BE2C (cell line): ENCODE results near the gene GSTM5.
"Not testable (repeated sequence)": the region's sequence is repeated elsewhere in the genome, so short reads cannot be mapped to it uniquely, and the experiment has no call there.

Source experiments
- DNase-seq: peaks from one replicate; pipeline ENCODE4 v3.0.0-alpha.2; 2020
- H3K27me3 ChIP-seq: fragments of 250-450 bp; sonication (Bioruptor Pico); 2 replicates; pipeline ENCODE4 v1.5.1; 2020; ENCODE audit warnings: mild to moderate bottlenecking
- H3K36me3 ChIP-seq: fragments of 250-450 bp; sonication (Bioruptor Pico); 2 replicates; pipeline ENCODE4 v1.5.1; 2020; ENCODE audit warnings: mild to moderate bottlenecking
- H3K4me1 ChIP-seq: fragments of 250-450 bp; sonication (Bioruptor Pico); 2 replicates; pipeline ENCODE4 v1.5.1; 2020
- H3K4me3 ChIP-seq: 2 replicates; pipeline ENCODE4 v1.5.1; 2011; ENCODE audit warnings: low read depth, low read length
- H3K9me3 ChIP-seq: fragments of 250-450 bp; sonication (Bioruptor Pico); 2 replicates; pipeline ENCODE4 v1.5.1; 2020
- TF ChIP-seq, protein P1 (sequence below): IDR thresholded peaks from 2 replicates; pipeline ENCODE4 v1.5.1; 2012; ENCODE audit warnings: mild to moderate bottlenecking, low read depth, low read length

The GSTM5 gene

DNA sequence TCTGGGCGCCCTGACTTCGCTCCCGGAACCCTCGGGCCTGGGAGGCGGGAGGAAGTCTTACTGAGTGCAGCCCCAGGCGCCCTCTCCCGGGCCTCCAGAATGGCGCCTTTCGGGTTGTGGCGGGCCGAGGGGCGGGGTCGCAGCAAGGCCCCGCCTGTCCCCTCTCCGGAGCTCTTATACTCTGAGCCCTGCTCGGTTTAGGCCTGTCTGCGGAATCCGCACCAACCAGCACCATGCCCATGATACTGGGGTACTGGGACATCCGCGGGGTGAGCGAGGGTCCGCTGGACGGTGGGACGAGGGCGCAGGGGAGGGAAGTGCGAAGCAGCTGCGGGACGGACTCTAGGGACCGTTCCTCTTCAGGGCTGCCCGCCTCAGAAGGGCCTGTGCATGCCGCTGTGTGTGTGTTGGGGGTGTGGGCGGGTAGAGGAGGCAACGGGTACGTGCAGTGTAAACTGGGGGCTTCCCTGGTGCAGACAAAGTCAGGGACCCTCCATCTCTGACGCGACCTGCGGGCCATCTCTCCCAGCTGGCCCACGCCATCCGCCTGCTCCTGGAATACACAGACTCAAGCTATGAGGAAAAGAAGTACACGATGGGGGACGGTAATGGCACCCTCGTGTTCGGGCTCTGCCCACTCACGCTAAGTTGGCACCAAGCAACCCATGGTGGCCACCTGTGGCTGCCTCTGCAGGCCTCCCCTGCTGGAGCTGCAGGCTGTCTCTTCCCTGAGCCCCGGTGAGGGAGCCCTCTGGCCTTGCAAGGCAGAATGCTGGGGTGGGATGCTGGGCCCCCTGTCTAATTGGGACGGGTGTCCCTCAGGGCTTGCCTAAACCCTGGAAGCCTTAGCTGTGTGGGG lies 24.2 kb upstream of the GSTM5 start, which contains the start of gene GSTM1:
Gene GSTM1, plus strand, starts transcription at position 177 of the 859 bp plus-strand sequence. Its CDS starts 57 bp downstream, at position 234.
- H3K9me3 ChIP-seq, result no peaks in the 10 kb centered on the region
- H3K4me3 ChIP-seq, result no peak within 1 kb of the TSS
- TF ChIP-seq, protein P1, sequence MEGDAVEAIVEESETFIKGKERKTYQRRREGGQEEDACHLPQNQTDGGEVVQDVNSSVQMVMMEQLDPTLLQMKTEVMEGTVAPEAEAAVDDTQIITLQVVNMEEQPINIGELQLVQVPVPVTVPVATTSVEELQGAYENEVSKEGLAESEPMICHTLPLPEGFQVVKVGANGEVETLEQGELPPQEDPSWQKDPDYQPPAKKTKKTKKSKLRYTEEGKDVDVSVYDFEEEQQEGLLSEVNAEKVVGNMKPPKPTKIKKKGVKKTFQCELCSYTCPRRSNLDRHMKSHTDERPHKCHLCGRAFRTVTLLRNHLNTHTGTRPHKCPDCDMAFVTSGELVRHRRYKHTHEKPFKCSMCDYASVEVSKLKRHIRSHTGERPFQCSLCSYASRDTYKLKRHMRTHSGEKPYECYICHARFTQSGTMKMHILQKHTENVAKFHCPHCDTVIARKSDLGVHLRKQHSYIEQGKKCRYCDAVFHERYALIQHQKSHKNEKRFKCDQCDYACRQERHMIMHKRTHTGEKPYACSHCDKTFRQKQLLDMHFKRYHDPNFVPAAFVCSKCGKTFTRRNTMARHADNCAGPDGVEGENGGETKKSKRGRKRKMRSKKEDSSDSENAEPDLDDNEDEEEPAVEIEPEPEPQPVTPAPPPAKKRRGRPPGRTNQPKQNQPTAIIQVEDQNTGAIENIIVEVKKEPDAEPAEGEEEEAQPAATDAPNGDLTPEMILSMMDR, result no peak
- DNase-seq, result no peak
- no peaks in the 10 kb centered on the region for H3K36me3 ChIP-seq
- H3K27me3 ChIP-seq, result no peaks in the 10 kb centered on the region
- no peaks in the 10 kb centered on the region for H3K4me1 ChIP-seq

- Histone ChIP-seq H3K9me3 (no peaks in the 10 kb centered on the region), H3K4me3 (no peak overlapping the region), H3K36me3 (no peaks in the 10 kb centered on the region), H3K27me3 (no peaks in the 10 kb centered on the region), H3K4me1 (no peaks in the 10 kb centered on the region)
- no peak for DNase-seq
- TF ChIP-seq, protein P1, result no peak
Measured at GRCh38 chr1:109689844-109690405, 22.1 kb upstream of the GSTM5 start.

DNA sequence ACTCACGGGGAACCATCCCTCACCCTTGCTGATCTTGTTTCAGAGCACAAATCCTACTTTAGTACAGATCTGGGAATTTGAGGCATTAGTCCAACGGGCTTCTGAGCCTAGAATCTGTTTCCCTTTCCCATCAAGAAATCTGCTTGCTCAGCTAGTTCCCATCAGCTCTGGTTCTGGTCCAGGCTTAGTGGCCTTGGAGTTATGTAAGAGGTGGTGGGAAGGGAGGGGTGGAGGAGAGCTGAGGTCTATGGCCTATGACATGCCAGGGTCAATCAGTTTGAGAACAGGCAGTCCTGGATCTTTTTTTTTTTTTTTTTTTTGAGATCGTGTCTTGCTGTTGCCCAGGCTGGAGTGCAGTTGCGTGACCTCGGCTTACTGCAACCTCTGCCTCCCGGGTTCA lies 20.3 kb upstream of the GSTM5 start:
- no peaks in the 10 kb centered on the region for H3K9me3 ChIP-seq
- TF ChIP-seq, protein P1, result no peak
- no peaks in the 10 kb centered on the region for H3K27me3 ChIP-seq
- no peak overlapping the region for H3K4me3 ChIP-seq
- no peaks in the 10 kb centered on the region for H3K4me1 ChIP-seq
- DNase-seq, result no peak
- no peaks in the 10 kb centered on the region for H3K36me3 ChIP-seq

DNA sequence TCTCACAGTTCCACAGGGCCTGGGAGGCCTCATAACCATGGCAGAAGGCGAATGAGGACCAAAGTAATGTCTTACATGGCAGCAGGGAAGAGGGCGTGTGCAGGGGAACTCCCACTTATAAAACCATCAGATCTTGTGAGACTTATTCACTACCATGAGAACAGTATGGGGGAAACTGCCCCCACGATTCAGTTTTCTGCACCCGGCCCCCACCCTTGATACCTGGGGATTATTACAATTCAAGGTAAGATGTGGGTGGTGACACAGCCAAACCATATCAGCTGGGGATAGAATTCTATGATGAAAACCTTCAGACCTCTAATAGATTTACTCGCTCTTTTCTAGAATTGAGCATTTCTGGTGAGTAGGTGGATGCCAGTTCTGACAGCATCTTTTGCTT lies 17.7 kb upstream of the GSTM5 start:
- H3K36me3 ChIP-seq, H3K4me3 ChIP-seq, H3K9me3 ChIP-seq, H3K4me1 ChIP-seq, DNase-seq, H3K27me3 ChIP-seq: not testable (repeated sequence)

DNA sequence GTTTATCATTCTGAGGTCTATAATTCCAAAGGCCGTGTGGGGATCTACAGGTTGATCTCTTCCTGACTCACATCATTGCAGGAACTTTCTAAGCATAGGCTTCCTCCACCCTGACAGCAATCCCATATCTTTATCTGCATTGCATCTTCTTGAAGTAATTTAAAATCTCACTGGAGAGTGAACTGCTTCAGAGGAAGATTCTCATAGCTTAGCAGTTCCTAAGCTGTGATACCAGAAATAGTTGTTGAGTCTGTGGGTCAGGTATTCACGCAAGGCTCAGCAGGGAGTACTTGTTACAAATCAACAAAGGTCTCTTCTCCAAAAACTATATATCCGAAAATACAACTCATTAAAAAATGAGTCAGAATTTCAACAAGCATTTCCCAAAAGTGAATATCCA lies 16.9 kb upstream of the GSTM5 start:
- not testable (repeated sequence) for H3K27me3 ChIP-seq, H3K4me1 ChIP-seq, DNase-seq, H3K9me3 ChIP-seq, H3K4me3 ChIP-seq, H3K36me3 ChIP-seq

DNA sequence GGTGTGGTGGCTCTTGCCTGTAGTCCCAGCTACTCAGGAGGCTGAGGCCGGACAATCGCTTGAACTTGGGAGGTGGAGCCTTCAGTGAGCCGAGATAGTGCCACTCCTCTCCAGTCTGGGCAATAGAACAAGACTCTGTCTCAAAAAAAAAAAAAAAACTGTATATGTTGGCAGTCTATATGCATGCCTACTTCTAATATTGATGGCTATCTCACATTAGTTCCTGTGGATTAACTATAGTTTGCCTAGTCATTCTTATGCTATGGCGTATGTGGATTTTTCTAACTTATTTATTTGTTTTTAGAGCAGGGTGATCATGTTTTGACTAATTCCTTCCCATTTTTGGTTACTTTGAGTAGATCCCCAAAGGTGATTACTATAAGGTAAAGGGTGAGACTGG lies 15.0 kb upstream of the GSTM5 start:
- H3K36me3 ChIP-seq, result no peaks in the 10 kb centered on the region
- no peaks in the 10 kb centered on the region for H3K27me3 ChIP-seq
- no peaks in the 10 kb centered on the region for H3K4me1 ChIP-seq
- DNase-seq, result no peak
- H3K9me3 ChIP-seq, result no peaks in the 10 kb centered on the region
- TF ChIP-seq, protein P1, result no peak
- no peak overlapping the region for H3K4me3 ChIP-seq

DNA sequence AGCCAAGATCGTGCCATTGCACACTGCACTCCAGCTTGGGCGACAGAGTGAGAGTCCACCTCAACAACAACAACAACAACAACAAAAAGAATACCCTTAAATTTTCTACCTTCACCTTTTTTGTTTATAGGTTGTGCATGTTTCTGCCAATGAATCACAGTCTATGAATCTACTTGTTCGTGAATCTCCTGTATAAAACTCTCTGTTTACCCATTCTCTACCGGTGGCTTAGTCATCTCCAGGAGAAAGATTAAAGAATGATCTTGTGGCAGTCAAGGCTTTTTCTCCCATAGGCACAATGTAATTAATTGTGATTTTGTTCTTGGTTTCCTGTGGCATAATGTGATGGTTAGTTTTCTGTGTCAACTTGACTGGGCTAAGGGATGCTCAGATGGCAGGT lies 14.2 kb upstream of the GSTM5 start:
- not testable (repeated sequence) for H3K9me3 ChIP-seq, H3K36me3 ChIP-seq, H3K4me3 ChIP-seq, DNase-seq, H3K4me1 ChIP-seq, H3K27me3 ChIP-seq

- not testable (repeated sequence) for DNase-seq, H3K36me3 ChIP-seq, H3K27me3 ChIP-seq, H3K4me1 ChIP-seq, H3K9me3 ChIP-seq, H3K4me3 ChIP-seq
Measured at GRCh38 chr1:109702940-109703339, 9.1 kb upstream of the GSTM5 start.
